GM23338 (cell line): ENCODE measurements around the gene FAM131B. TPM values are rescaled to one million over a fixed set of nuclear protein-coding genes. Genes with fewer than 3 reads are reported as not detected.

Source experiments
- ATAC-seq: fragments of 200-7000 bp; cut with Tn5 transposase; 3 replicates; pipeline ENCODE4 v1.9.1; 2020
- DNase-seq: peaks from one replicate; pipeline ENCODE4 v3.0.0-alpha.2; 2015; ENCODE audit warnings: low spot score
- H2AFZ ChIP-seq: fragments of 200-600 bp; sonication (generic); 2 replicates; pipeline ENCODE4 v1.8.0; 2016; ENCODE audit warnings: antibody characterized with exemption, mild to moderate bottlenecking, moderate library complexity
- H3F3A ChIP-seq: fragments of 200-600 bp; sonication (generic); replicated peaks from 2 replicates; pipeline ENCODE4 v1.8.0; 2017; ENCODE audit warnings: antibody characterized with exemption, mixed run types, low read depth
- H3K27ac ChIP-seq: fragments of 200-600 bp; sonication (generic); 2 replicates; pipeline ENCODE4 v1.6.1; 2016; ENCODE audit warnings: low read depth
- H3K27me3 ChIP-seq: fragments of 200-600 bp; sonication (generic); 2 replicates; pipeline ENCODE4 v1.8.0; 2016; ENCODE audit warnings: mild to moderate bottlenecking, mixed run types, moderate library complexity; ENCODE audit not compliant: insufficient read depth
- H3K36me3 ChIP-seq: fragments of 200-600 bp; sonication (generic); 2 replicates; pipeline ENCODE4 v1.8.0; 2016; ENCODE audit warnings: mild to moderate bottlenecking; ENCODE audit not compliant: insufficient read depth
- H3K4me1 ChIP-seq: fragments of 200-600 bp; sonication (generic); 2 replicates; pipeline ENCODE4 v1.8.0; 2016; ENCODE audit warnings: mild to moderate bottlenecking, moderate library complexity; ENCODE audit not compliant: insufficient read depth
- H3K4me2 ChIP-seq: fragments of 200-600 bp; sonication (generic); 2 replicates; pipeline ENCODE4 v1.7.1; 2017; ENCODE audit warnings: mixed run types
- H3K4me3 ChIP-seq: fragments of 200-600 bp; sonication (generic); 2 replicates; pipeline ENCODE4 v1.6.1; 2016; ENCODE audit warnings: mixed run types
- H3K79me2 ChIP-seq: fragments of 200-600 bp; sonication (generic); replicated peaks from 2 replicates; pipeline ENCODE4 v1.8.0; 2017; ENCODE audit warnings: mild to moderate bottlenecking; ENCODE audit not compliant: insufficient read depth
- H3K9me2 ChIP-seq: fragments of 200-600 bp; sonication (generic); 2 replicates; pipeline ENCODE4 v1.8.0; 2017; ENCODE audit not compliant: insufficient read depth
- H4K20me1 ChIP-seq: fragments of 200-600 bp; sonication (generic); replicated peaks from 2 replicates; pipeline ENCODE4 v1.8.0; 2017; ENCODE audit warnings: mild to moderate bottlenecking; ENCODE audit not compliant: insufficient read depth
- H3K27ac Mint-ChIP-seq: 2 replicates; pipeline ENCODE4 v1.8.0; 2020; ENCODE audit warnings: inconsistent platforms, mild to moderate bottlenecking, moderate library complexity, mixed read lengths
- H3K27me3 Mint-ChIP-seq: 3 replicates; pipeline ENCODE4 v1.8.0; 2022; ENCODE audit warnings: low read depth, mild to moderate bottlenecking, moderate library complexity, mixed read lengths, inconsistent platforms; ENCODE audit not compliant: insufficient read depth, poor library complexity
- H3K36me3 Mint-ChIP-seq: 3 replicates; pipeline ENCODE4 v1.8.0; 2021; ENCODE audit warnings: low read depth, mild to moderate bottlenecking, inconsistent platforms, moderate library complexity, mixed read lengths
- H3K4me1 Mint-ChIP-seq: 3 replicates; pipeline ENCODE4 v1.8.0; 2020; ENCODE audit warnings: mild to moderate bottlenecking, inconsistent platforms, mixed read lengths
- H3K4me3 Mint-ChIP-seq: 3 replicates; pipeline ENCODE4 v1.8.0; 2021; ENCODE audit warnings: moderate library complexity, mild to moderate bottlenecking, inconsistent platforms, mixed read lengths
- H3K9me3 Mint-ChIP-seq: 3 replicates; pipeline ENCODE4 v1.8.0; 2020; ENCODE audit warnings: moderate library complexity, mild to moderate bottlenecking, inconsistent platforms, mixed read lengths
- CREB1 ChIP-seq: fragments of 250-450 bp; sonication (Bioruptor Pico); IDR thresholded peaks from 2 replicates; pipeline ENCODE4 v1.5.0; 2020; ENCODE audit warnings: low read depth, mild to moderate bottlenecking, moderate library complexity
- ETS1 ChIP-seq: IDR thresholded peaks from 2 replicates; pipeline ENCODE4 v1.6.1; 2016; ENCODE audit warnings: antibody characterized with exemption
- EZH2 ChIP-seq: fragments of 200-600 bp; sonication (generic); IDR thresholded peaks from one replicate; pipeline ENCODE4 v1.8.0; 2017; ENCODE audit warnings: antibody characterized with exemption, mild to moderate bottlenecking, low read depth; ENCODE audit not compliant: unreplicated experiment
- JUNB ChIP-seq: IDR thresholded peaks from one replicate; pipeline ENCODE4 v1.6.1; 2016; ENCODE audit warnings: antibody characterized with exemption; ENCODE audit not compliant: unreplicated experiment
- NANOG ChIP-seq: IDR thresholded peaks from 2 replicates; pipeline ENCODE4 v1.6.1; 2016; ENCODE audit warnings: antibody characterized with exemption, borderline replicate concordance
- POLR2AphosphoS5 ChIP-seq: IDR thresholded peaks from 2 replicates; pipeline ENCODE4 v1.6.1; 2016; ENCODE audit warnings: antibody characterized with exemption, low read depth
- REST ChIP-seq: IDR thresholded peaks from one replicate; pipeline ENCODE4 v1.6.1; 2018; ENCODE audit warnings: antibody characterized with exemption; ENCODE audit not compliant: unreplicated experiment
- ZNF114 ChIP-seq: fragments of 250-450 bp; sonication (Bioruptor Pico); IDR thresholded peaks from 2 replicates; pipeline ENCODE4 v1.5.0; 2020; ENCODE audit warnings: mild to moderate bottlenecking, moderate library complexity
- ZNF462 ChIP-seq: fragments of 250-450 bp; sonication (Bioruptor Pico); IDR thresholded peaks from 2 replicates; pipeline ENCODE4 v1.5.0; 2020; ENCODE audit warnings: mild to moderate bottlenecking, moderate library complexity
- polyA plus RNA-seq: library from polyadenylated mRNA; unstranded; fragments of >200 nt; fragmentation: Nextera tagmentation; extraction: Ambion mirVana; gene quantifications from 2 replicates; pipeline ENCODE4 v1.2.1, GENCODE V29; 2016
- total RNA-seq: library from RNA; depleted of rRNA; stranded (reverse); fragments of >200 nt; shearing (Covaris generic); gene quantifications from 2 replicates; pipeline ENCODE4 v1.2.3, GENCODE V29; 2014

FAM131B gene
- total and polyA plus RNA-seq, 2 experiments from 2014 or later, result 4.7 to 30.2 TPM

GRCh38 chr7:143368387-143368786 is 5.9 kb upstream of the FAM131B start (continued):
- TF ChIP-seq ZNF462 (CRISPR knock-in tag) (no peak), EZH2 (no peak), JUNB (no peak)

GRCh38 chr7:143367972-143368371 is 5.5 kb upstream of the FAM131B start:
- H3K27me3 ChIP-seq, result peaks cover 20% of the 10 kb centered on the region
- H3K27me3 Mint-ChIP-seq, result peaks cover 20% of the 10 kb centered on the region
- H3K9me3 Mint-ChIP-seq, result no peaks in the 10 kb centered on the region; the same call in 2 of the 3 replicates
- no peak overlapping the region for H3K4me2 ChIP-seq
- no peak overlapping the region for H2AFZ ChIP-seq
- H3K4me1 Mint-ChIP-seq, result peaks cover 42% of the 10 kb centered on the region
- H3K36me3 Mint-ChIP-seq, result no peaks in the 10 kb centered on the region
- 0 out of 2 replicates have a peak overlapping the region, but pooled peaks have one; percentile 52 for H3K27ac ChIP-seq
- no peak overlapping the region for H3K4me3 Mint-ChIP-seq
- H3K79me2 ChIP-seq, result no peaks in the 10 kb centered on the region
- peaks cover 6% of the 10 kb centered on the region; the same call in 1 of the 2 replicates for H3K9me2 ChIP-seq
- no peaks in the 10 kb centered on the region for H4K20me1 ChIP-seq
- DNase-seq (no peak), ATAC-seq (no peak)
- H3F3A ChIP-seq, result peaks cover 6% of the 10 kb centered on the region
- H3K36me3 ChIP-seq, result no peaks in the 10 kb centered on the region
- H3K4me1 ChIP-seq, result peaks cover 45% of the 10 kb centered on the region
- no peak overlapping the region for H3K4me3 ChIP-seq
- H3K27ac Mint-ChIP-seq, result no peak overlapping the region
- TF ChIP-seq EZH2 (no peak), POLR2AphosphoS5 (no peak), JUNB (no peak), NANOG (no peak), CREB1 (no peak), ETS1 (no peak), REST (no peak), ZNF114 (CRISPR knock-in tag) (no peak)
